Measurements from ENCODE around the gene PLEKHG7.

GRCh38 chr12:92802906-92803305 is 100.1 kb downstream of the PLEKHG7 start:
- TF ChIP-seq PKNOX1 (IDR thresholded peaks at IDR 0.05) (no peak), ELF4 (IDR thresholded peaks at IDR 0.05) (no peak), ZNF384 (IDR thresholded peaks at IDR 0.05) (no peak), ARNT (IDR thresholded peaks at IDR 0.05) (no peak), FOXM1 (IDR thresholded peaks at IDR 0.05; ENCODE audit: borderline replicate concordance) (no peak), TARDBP (IDR thresholded peaks at IDR 0.05) (no peak), BHLHE40 (IDR thresholded peaks at IDR 0.05; ENCODE audit: borderline replicate concordance) (no peak), NFRKB (IDR thresholded peaks at IDR 0.05) (no peak), FOXK2 (IDR thresholded peaks at IDR 0.05) (no peak), SP1 (IDR thresholded peaks at IDR 0.05) (no peak), SUZ12 (IDR thresholded peaks at IDR 0.05) (no peak), LEF1 (IDR thresholded peaks at IDR 0.05; ENCODE audit: borderline replicate concordance) (no peak), FOXA1 (IDR thresholded peaks at IDR 0.05) (no peak), HDGF (IDR thresholded peaks at IDR 0.05; ENCODE audit: borderline replicate concordance) (no peak)
